NCI-H524 treated with DMSO at 0.1 percent for 48 hours (cell line): ENCODE results near the gene TPSB2.
A peak's percentile ranks its signal among the peaks of the same experiment; 100 is the strongest.

Source experiments
- DNase-seq: peaks from one replicate; lab custom pipeline; 2025; lab: John Stamatoyannopoulos, UW

Gene TPSB2

GRCh38 chr16:1182950-1183907 is 46.8 kb downstream of the TPSB2 start:
- peak; percentile 6 for DNase-seq

GRCh38 chr16:1182316-1182671 is 47.7 kb downstream of the TPSB2 start:
- DNase-seq, result no peak

DNA sequence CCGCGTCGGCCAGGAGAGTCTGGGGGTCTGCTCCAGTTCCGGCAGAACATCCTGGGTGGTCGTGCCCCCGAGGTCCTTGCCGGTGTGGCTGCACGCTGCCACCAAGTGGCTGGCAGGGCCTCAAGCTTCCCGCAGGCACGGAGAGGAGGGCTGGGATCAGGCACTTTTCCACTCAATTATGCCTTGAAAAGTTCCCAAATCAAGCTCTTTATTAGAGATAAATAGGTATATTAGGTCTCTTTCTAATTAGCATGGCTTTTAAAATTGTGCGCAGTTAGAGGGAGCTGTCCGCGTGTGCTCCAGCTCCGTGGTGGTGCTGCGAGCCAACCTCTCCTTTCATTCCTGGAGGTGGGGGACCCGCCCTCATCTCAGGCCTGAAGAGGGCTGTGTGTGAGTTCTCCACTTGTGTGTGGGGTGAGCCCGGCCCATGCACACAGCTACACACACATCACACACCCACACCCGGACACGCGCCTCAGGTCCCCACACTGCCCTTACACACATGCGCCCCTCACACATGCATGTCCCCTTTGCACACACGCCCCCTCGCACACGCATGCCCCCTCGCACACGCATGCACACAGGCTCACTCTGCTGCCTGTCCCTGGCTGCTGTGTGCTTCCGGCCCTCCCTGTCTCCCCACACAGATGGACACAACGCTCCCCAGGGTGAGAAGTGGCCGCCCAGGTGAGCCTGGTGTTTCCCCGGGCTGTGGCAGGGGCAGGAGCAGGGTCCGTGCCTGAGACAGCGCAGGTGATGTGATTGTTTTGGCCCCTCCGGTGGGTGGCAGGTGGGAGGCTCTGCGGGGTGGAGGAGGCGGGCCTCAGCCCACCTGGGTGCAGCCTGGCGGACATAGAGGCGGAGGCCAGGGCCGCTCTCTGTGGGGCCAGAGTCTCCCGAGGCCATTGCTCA is 48.3 kb downstream of the TPSB2 start:
- no peak for DNase-seq

GRCh38 chr16:1180549-1181403 is 49.2 kb downstream of the TPSB2 start:
- DNase-seq, result no peak
